Activated CD4-positive, alpha-beta T cell treated with anti-CD3 and anti-CD28 coated beads, Interleukin-2, amount 10 ng/mL, durations not matched to agents 7 days and 5 days (primary cell): ENCODE measurements around the gene LTA. TPM values are rescaled to one million over a fixed set of nuclear protein-coding genes. Genes with fewer than 3 reads are reported as not detected.
A peak's percentile ranks its signal among the peaks of the same experiment; 100 is the strongest.
"Not testable (repeated sequence)": the region's sequence is repeated elsewhere in the genome, so short reads cannot be mapped to it uniquely, and the experiment has no call there.

Source experiments
- CTCF ChIA-PET: fragments of 350-600 bp; sonication (Branson Sonifier 250); formaldehyde crosslinking; loops from one replicate; lab custom pipeline; 2021; ENCODE audit warnings: antibody characterized with exemption; lab: Charles Lee
- POLR2A ChIA-PET: fragments of 350-600 bp; sonication (Branson Sonifier 250); formaldehyde crosslinking; loops from one replicate; lab custom pipeline; 2021; ENCODE audit warnings: antibody characterized with exemption; lab: Charles Lee
- DNase-seq: peaks from one replicate; pipeline ENCODE4 v3.0.0-alpha.2; 2020
- H3K27ac Mint-ChIP-seq: one replicate; pipeline ENCODE4 v1.8.0; 2021; ENCODE audit warnings: mild to moderate bottlenecking, moderate library complexity, mixed read lengths
- H3K27me3 Mint-ChIP-seq: one replicate; pipeline ENCODE4 v1.8.0; 2021; ENCODE audit warnings: mixed read lengths
- H3K36me3 Mint-ChIP-seq: one replicate; pipeline ENCODE4 v1.8.0; 2021; ENCODE audit warnings: low read depth, mixed read lengths
- H3K4me1 Mint-ChIP-seq: one replicate; pipeline ENCODE4 v1.8.0; 2021; ENCODE audit warnings: mixed read lengths
- H3K4me3 Mint-ChIP-seq: one replicate; pipeline ENCODE4 v1.8.0; 2021; ENCODE audit warnings: mild to moderate bottlenecking, moderate library complexity, mixed read lengths
- H3K9me3 Mint-ChIP-seq: one replicate; pipeline ENCODE4 v1.8.0; 2021; ENCODE audit warnings: mixed read lengths
- total RNA-seq, 2 experiments: library from RNA; stranded (reverse); gene quantifications; one replicate each; pipeline ENCODE4 v1.2.3, GENCODE V29; 2021

Gene LTA
- total RNA-seq, 2 experiments from 2014 or later = 20.9 to 27.0 TPM

DNA sequence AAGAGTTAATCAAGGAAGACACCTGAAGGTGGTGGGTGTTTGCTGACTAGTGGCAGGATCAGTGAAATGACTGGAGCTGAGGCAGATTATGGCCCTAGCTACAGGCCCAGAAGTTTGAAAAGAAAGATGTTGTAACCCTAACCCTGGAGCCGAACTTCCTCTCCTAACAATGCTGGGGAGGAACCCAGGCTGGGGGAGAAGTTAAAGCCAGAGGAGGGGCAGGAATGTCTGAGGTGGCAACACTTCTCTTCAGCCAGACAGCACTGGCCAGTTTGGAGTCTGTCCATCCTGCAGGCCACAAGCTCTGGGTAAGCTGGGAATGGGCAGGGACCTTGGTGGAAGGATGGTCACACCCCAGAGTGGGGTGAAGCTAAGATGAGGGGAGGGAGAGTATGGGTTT is 13.9 kb downstream of the LTA start, which contains the start of gene LST1:
LST1 (plus strand) TSS at position 270 of the 400 bp plus-strand sequence. CDS start 1,023 bp downstream, outside the sequence.
- peaks cover 66% of the 10 kb centered on the region for H3K4me1 Mint-ChIP-seq
- DNase-seq = no peak
- H3K27me3 Mint-ChIP-seq = no peaks in the 10 kb centered on the region
- ChIA-PET CTCF (interaction anchor here (0.6 to 30.8 kb wide), 11 partner anchors 4 to 91 kb away, joined by 3 to 576 read pairs (median 5); partner anchors contain the start of genes ATP6V1G2, LST1, LTB and NCR3), POLR2A (no interaction called here)
- no peaks in the 10 kb centered on the region for H3K9me3 Mint-ChIP-seq
- peaks cover 43% of the 10 kb centered on the region for H3K36me3 Mint-ChIP-seq
- H3K4me3 Mint-ChIP-seq = peak within 1 kb of the TSS; percentile 54
- peak within 1 kb of the TSS; percentile 94 for H3K27ac Mint-ChIP-seq

DNA sequence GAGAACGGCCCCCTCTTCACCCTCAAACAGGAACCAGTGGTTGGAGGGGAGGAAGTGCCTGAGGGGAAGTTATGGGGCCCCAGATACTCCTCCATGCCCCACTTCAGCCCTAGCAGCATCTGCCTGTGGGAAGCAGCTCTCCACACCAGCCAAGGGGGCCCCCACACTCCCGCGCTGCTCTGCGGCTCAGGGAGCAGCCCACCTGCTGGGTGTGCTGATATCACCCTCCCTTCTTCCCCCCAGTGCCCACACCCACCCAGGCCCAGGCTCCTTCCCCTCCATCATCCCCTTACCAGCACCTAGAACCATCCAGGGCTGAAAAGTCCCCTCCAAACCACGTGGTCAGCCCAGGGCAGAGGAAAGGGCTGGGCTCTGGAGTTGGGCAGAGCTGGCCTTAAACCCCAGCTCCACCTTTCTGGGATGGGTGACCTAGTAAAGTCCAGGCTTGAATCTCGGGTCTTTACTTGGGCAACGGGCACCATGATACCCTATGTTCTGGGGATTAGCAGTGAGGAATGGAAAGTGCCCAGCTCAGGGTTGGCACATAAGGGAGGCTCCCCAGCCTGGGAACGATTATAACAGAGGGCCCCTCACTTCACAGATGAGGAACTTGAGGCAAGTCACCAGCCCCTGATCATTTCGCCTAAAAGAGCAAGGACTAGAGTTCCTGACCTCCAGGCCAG is 14.7 kb downstream of the LTA start:
- Mint-ChIP-seq H3K4me1 (peaks cover 70% of the 10 kb centered on the region), H3K9me3 (no peaks in the 10 kb centered on the region), H3K27me3 (no peaks in the 10 kb centered on the region), H3K27ac (peak overlapping the region; percentile 94), H3K4me3 (peak overlapping the region; percentile 54), H3K36me3 (peaks cover 36% of the 10 kb centered on the region)
- DNase-seq = peak; percentile 37
- CTCF ChIA-PET = interaction anchor here (0.8 to 30.8 kb wide), 8 partner anchors 5 to 92 kb away, joined by 3 to 576 read pairs (median 14); partner anchors contain the start of genes ATP6V1G2, LST1, LTB and NCR3
- POLR2A ChIA-PET = interaction anchor here (1.2 kb wide), 1 partner anchor 11 kb away, joined by 5 read pairs; the partner anchor contains the start of gene TNF

DNA sequence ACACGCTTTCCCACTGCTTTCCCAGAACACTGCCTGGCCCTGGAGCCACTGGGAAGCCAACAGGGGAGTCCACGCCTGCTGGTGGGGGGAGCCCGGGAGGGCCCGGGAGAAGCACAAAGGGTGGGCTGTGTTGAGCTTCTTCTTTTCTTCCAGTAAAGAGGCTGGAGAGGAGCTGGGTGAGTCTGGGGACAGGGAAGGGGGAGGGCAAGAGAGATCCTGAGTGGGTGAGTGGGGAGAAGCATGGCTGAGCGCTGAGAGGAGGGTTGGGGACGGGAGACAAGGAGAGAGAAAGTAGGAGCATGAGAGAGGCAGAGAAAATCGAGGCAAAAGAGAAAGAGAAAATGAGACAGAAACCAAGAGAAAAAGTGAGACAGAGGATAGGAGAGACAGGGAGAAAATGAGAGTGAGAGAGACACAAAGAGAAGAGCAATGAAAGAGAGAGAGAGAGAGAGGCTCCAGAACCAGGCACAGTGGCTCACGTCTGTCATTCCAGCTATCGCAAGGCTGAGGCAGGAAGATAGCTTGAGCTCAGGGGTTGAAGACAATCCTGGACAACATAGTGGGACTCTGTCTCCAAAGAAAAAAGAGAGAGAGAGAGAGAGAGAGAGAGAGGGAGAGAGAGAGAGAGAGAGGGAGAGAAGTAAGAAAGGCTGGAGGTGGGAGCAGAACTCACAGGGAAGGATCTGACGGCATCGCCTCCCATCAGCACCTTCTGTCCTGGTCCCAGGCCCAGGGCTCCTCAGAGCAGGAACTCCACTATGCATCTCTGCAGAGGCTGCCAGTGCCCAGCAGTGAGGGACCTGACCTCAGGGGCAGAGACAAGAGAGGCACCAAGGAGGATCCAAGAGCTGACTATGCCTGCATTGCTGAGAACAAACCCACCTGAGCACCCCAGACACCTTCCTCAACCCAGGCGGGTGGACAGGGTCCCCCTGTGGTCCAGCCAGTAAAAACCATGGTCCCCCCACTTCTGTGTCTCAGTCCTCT is 16.0 kb downstream of the LTA start:
- ChIA-PET POLR2A (interaction anchor here (0.8 to 1.3 kb wide), 3 partner anchors 12 to 28 kb away, joined by 4 to 5 read pairs (median 5); partner anchors contain the start of gene TNF), CTCF (interaction anchor here (0.5 to 30.8 kb wide), 10 partner anchors 6 to 551 kb away, joined by 3 to 576 read pairs (median 9); partner anchors contain the start of genes ATP6V1G2, LST1, LTB and NCR3)
- Mint-ChIP-seq H3K27ac (peak overlapping the region; percentile 94), H3K36me3 (peaks cover 24% of the 10 kb centered on the region), H3K27me3 (no peaks in the 10 kb centered on the region), H3K9me3 (no peaks in the 10 kb centered on the region), H3K4me1 (peaks cover 74% of the 10 kb centered on the region), H3K4me3 (peak overlapping the region; percentile 72)
- DNase-seq = no peak

- Mint-ChIP-seq H3K4me3 (no peak overlapping the region), H3K9me3 (no peaks in the 10 kb centered on the region), H3K36me3 (peaks cover 18% of the 10 kb centered on the region), H3K4me1 (peaks cover 73% of the 10 kb centered on the region), H3K27ac (peak overlapping the region; percentile 77), H3K27me3 (no peaks in the 10 kb centered on the region)
- ChIA-PET POLR2A (interaction anchor here (1.3 kb wide), 1 partner anchor 14 kb away, joined by 4 read pairs; the partner anchor contains the start of gene TNF), CTCF (interaction anchor here (0.6 to 30.8 kb wide), 7 partner anchors 7 to 550 kb away, joined by 3 to 576 read pairs (median 14); partner anchors contain the start of genes ATP6V1G2, LST1, LTB and NCR3)
- no peak for DNase-seq
These were observed 17.0 kb downstream of the LTA start for GRCh38 chr6:31588871-31589650.

- H3K27me3 Mint-ChIP-seq, H3K9me3 Mint-ChIP-seq, H3K4me3 Mint-ChIP-seq, POLR2A ChIA-PET, DNase-seq: not testable (repeated sequence)
- H3K27ac Mint-ChIP-seq = peak overlapping the region; percentile 2
- H3K36me3 Mint-ChIP-seq = peaks cover 15% of the 10 kb centered on the region
- CTCF ChIA-PET = interaction anchor here (18.9 to 30.8 kb wide), 2 partner anchors 6 to 9 kb away, joined by 576 read pairs; partner anchors contain the start of genes LST1, LTB, NCR3 and TNF
- H3K4me1 Mint-ChIP-seq = peaks cover 64% of the 10 kb centered on the region
These were observed 18.6 kb downstream of the LTA start for GRCh38 chr6:31590691-31591090.

GRCh38 chr6:31592396-31592771 is 20.3 kb downstream of the LTA start:
- H3K4me1 Mint-ChIP-seq = peaks cover 58% of the 10 kb centered on the region

GRCh38 chr6:31597006-31597405 is 24.9 kb downstream of the LTA start:
- no peaks in the 10 kb centered on the region for H3K27me3 Mint-ChIP-seq
- DNase-seq = peak; percentile 66
- ChIA-PET CTCF (interaction anchor here (0.9 to 30.8 kb wide), 9 partner anchors 12 to 288 kb away, joined by 3 to 576 read pairs (median 36); partner anchors contain the start of genes AIF1, ATP6V1G2, DDX39B and LST1), POLR2A (interaction anchor here (1.7 to 2.7 kb wide), 2 partner anchors 15 to 22 kb away, joined by 5 to 15 read pairs; partner anchors contain the start of genes LTB and TNF)
- H3K36me3 Mint-ChIP-seq = no peaks in the 10 kb centered on the region
- H3K9me3 Mint-ChIP-seq = no peaks in the 10 kb centered on the region
- peak overlapping the region; percentile 3 for H3K27ac Mint-ChIP-seq
- H3K4me3 Mint-ChIP-seq = no peak overlapping the region
- H3K4me1 Mint-ChIP-seq = peaks cover 51% of the 10 kb centered on the region

More at GRCh38 chr6:31592396-31592771, 20.3 kb downstream of the LTA start:
- H3K4me3 Mint-ChIP-seq = peak overlapping the region; percentile 54
- H3K27ac Mint-ChIP-seq = peak overlapping the region; percentile 90
- H3K36me3 Mint-ChIP-seq = peaks cover 15% of the 10 kb centered on the region
- ChIA-PET CTCF (interaction anchor here (2.5 to 30.8 kb wide), 3 partner anchors 11 to 42 kb away, joined by 7 to 576 read pairs (median 497); partner anchors contain the start of genes ATP6V1G2, DDX39B, LST1 and LTB), POLR2A (interaction anchor here (1.0 to 1.3 kb wide), 5 partner anchors 10 to 37 kb away, joined by 3 to 9 read pairs (median 5); partner anchors contain the start of genes LTB and TNF)
- H3K27me3 Mint-ChIP-seq = no peaks in the 10 kb centered on the region
- H3K9me3 Mint-ChIP-seq = no peaks in the 10 kb centered on the region
- no peak for DNase-seq

- ChIA-PET POLR2A (no interaction called here), CTCF (interaction anchor here (0.6 to 30.8 kb wide), 6 partner anchors 9 to 274 kb away, joined by 3 to 576 read pairs (median 6); partner anchors contain the start of genes DDX39B, LST1, LTB and NCR3)
- Mint-ChIP-seq H3K36me3 (no peaks in the 10 kb centered on the region), H3K27me3 (peaks cover 2% of the 10 kb centered on the region), H3K9me3 (no peaks in the 10 kb centered on the region), H3K27ac (peak overlapping the region; percentile 42), H3K4me1 (peaks cover 3% of the 10 kb centered on the region), H3K4me3 (no peak overlapping the region)
- no peak for DNase-seq
These were observed 35.2 kb downstream of the LTA start for GRCh38 chr6:31607317-31607716.

- Mint-ChIP-seq H3K36me3 (no peaks in the 10 kb centered on the region), H3K27ac (no peak overlapping the region), H3K4me1 (peaks cover 10% of the 10 kb centered on the region), H3K9me3 (no peaks in the 10 kb centered on the region), H3K4me3 (no peak overlapping the region), H3K27me3 (no peaks in the 10 kb centered on the region)
- CTCF ChIA-PET = interaction anchor here (0.7 to 30.8 kb wide), 8 partner anchors 9 to 64 kb away, joined by 3 to 576 read pairs (median 4); partner anchors contain the start of genes ATP6V1G2, LST1, LTB and NCR3
- DNase-seq = no peak
- POLR2A ChIA-PET = no interaction called here
These were observed 37.7 kb downstream of the LTA start for GRCh38 chr6:31609519-31610406.

- POLR2A ChIA-PET = no interaction called here
- CTCF ChIA-PET = interaction anchor here (0.8 to 30.8 kb wide), 5 partner anchors 13 to 65 kb away, joined by 3 to 576 read pairs (median 16); partner anchors contain the start of genes LST1, LTB, NCR3 and TNF
- Mint-ChIP-seq H3K27ac (no peak overlapping the region), H3K36me3 (peaks cover 2% of the 10 kb centered on the region), H3K4me1 (peaks cover 22% of the 10 kb centered on the region), H3K9me3 (no peaks in the 10 kb centered on the region), H3K27me3 (no peaks in the 10 kb centered on the region), H3K4me3 (no peak overlapping the region)
- DNase-seq = no peak
These were observed 38.9 kb downstream of the LTA start for GRCh38 chr6:31610968-31611367.
